ENCODE results near the gene PLRG1.
A peak's percentile ranks its signal among the peaks of the same experiment; 100 is the strongest.

PLRG1 gene

GRCh38 chr4:154517591-154517990, 32.6 kb downstream of the PLRG1 start:
- DNase-seq, result no peak

- no peak for DNase-seq
Observed at GRCh38 chr4:154516318-154517029, 33.7 kb downstream of the PLRG1 start.

DNA sequence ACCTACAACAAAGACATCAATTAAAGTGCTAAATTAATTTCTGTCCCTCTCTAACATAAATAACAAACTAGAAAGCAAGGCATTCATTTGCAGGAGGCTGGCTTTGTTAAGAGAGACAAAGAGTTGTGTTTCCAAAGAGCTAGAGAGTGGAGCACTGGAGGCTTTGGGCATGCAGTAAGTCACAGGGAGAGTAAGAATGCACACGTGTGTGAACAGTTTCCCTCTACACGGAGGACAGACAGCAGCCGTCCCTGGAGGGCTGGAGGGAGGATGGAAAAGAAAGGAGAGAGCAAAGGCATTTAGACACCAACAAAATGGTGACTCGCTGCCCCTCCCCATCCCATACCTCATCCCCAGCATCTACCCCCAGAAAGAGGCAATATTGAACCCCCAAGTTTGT, 38.2 kb downstream of the PLRG1 start:
- no peak for DNase-seq

DNA sequence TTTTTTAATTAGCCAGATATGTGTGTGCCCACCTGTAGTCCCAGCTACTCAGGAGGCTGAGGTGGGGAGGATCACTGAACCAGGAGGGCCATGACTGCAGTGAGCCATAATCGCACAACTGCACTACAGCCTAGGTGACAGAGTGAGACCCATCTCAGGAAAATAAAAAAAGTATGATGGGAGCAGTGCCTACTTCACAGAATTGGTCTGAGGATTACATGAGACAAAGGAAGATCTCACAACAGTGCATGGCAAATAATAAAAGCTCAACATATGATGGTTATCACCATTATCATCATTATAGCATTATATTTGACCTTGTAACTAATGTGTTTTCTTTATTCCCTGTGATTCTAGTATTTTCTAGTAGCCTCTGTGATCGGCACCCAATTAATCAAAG, 38.7 kb downstream of the PLRG1 start:
- no peak for DNase-seq

GRCh38 chr4:154507156-154507555, 43.0 kb downstream of the PLRG1 start:
- DNase-seq, result no peak

GRCh38 chr4:154506253-154506652, 43.9 kb downstream of the PLRG1 start:
- peak; percentile 6 for DNase-seq

- DNase-seq, result peak; percentile 13
Observed at GRCh38 chr4:154503598-154503997, 46.6 kb downstream of the PLRG1 start.

GRCh38 chr4:154502111-154502510, 48.1 kb downstream of the PLRG1 start:
- no peak for DNase-seq

DNA sequence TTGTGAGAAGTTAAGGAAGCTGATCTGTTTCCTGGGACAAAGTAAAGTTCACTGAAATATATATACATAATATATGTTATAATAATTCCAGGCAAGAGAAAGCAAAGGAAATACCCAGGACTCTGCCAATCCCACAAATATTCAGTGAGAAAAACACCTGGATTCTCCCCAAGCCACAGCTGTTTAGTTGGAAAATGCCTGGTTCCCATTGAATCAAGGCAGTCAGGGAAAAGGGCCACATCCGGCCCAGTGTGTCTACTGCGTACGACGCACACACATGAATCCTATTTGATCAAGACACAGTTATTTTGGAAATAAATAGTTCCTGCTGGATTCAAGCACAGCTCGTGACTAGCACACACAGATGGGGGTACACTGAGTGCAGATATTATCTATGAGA, 52.3 kb downstream of the PLRG1 start:
- no peak for DNase-seq

DNA sequence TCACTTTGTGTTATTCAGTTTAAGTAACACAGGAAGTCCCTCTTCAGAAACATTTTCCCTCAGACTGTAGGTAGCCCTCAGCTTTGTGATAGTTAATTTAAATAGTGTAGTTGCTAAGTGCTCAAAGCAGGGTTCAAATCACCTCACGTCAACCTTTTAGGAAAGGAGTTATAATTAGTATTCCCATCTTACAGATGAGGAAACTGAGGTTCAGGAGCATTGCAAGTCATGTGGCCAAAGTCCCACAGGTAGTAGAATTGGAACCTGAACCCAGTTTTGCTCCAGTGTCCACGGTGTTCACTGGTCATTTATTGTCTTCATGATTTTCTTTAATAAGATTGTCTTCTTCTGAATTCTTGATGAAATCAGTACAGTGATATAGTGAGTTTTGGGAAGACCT, 54.3 kb downstream of the PLRG1 start:
- no peak for DNase-seq

DNA sequence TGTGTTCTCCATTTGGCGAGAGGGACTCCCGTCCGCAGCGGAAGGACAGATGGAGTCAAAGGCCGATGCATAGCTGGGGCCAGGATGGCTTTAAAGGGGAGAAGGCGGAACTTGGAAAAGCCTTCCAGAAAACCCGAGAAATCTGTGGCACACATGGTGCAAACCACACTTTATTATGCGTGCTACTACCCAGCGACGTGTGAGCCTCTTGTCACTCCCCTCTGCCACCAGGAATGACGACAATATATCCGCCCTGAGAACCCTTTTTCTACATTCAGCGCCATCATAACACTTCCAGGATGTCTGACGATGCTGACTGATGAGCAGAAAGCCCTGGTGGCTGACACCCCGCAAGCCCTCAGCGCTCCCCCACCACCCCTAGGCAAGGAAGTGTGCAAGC, 57.9 kb downstream of the PLRG1 start:
- DNase-seq, result no peak

GRCh38 chr4:154491341-154492271, 58.6 kb downstream of the PLRG1 start, which contains the start of gene DCHS2:
Gene DCHS2, minus strand, starts transcription at chr4:154491799. Its CDS starts 444 bp downstream, at chr4:154491355.
- DNase-seq, result no peak

DNA sequence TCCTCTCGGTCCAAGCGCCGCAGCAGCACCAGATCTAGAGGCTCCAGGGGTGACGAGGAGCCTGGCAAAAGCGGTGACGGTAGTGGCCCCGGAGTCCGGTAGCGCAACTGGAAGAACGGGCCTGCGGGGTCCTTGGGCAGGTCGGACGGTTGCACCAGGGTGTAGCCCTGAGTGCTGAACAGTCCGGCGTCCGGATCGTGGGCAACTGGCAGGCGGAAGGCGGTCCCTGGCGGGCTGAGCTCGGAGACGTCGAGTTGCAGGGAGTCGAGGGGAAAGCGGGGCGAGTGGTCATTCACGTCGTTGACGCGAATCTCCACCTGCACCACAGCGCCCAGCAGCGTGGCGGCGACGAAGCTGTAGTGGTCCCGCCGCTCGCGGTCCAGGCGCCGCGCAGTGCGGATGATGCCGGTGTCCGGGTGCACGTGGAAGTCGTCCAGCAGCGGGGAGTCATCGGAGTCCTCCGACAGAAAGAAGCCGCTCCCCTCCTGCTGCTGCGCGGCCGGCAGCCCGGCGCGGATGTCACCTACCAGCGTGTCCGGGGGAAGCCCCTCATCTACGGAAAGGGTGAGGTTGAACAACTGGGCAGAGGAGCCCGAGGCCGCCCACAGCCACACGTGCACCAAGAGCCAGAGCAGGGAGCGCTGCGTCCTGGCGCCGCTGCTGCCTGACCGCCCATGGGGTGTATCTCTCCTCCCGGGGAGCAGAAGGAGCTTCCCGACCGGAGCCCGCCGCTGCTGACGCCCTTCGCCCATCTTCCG, 59.4 kb downstream of the PLRG1 start:
- no peak for DNase-seq

GRCh38 chr4:154490234-154490582, 60.0 kb downstream of the PLRG1 start:
- no peak for DNase-seq

- no peak for DNase-seq
Observed at GRCh38 chr4:154489558-154490233, 60.5 kb downstream of the PLRG1 start.

- DNase-seq, result no peak
Observed at GRCh38 chr4:154487145-154487544, 63.1 kb downstream of the PLRG1 start.

DNA sequence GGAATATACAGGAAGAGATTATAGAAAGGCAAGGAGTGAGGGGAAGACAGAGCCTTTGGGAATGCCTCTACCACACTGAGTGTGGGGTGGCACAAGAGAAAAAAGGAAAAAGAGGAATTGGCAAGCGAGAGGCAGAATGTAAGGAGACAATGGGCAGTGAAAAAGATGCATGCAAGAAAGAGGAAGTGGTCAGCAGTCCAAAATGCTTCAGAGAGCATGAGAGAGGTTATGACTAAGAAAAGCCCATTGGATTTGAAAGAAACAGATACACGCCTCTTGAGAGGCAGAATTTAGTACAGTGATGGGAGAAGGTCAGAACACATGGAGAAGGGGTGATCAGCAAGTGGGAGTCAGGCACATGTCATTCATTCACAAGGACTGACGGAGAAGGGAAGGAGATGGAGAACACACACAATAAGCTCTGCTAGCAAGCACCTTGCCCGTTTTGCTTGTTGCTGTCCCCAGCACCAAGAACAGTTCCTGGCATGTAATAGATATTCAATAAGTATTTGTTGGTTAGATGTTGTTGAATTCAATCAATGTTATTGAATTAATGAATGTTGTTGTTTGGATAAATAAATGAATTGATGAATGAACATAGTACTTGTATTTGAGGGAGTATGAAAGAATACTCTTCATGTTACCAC, 65.0 kb downstream of the PLRG1 start:
- DNase-seq, result no peak
